Spleen (tissue), 11 donors: ENCODE measurements around the gene FBXL12. TPM values are rescaled to one million over a fixed set of nuclear protein-coding genes. Genes with fewer than 3 reads are reported as not detected.

Experiments used
- DNase-seq: peaks from one replicate; pipeline ENCODE4 v3.0.0-alpha.2; 2020
- H3K27ac ChIP-seq, 8 donors: fragments of 200-600 bp; sonication (generic) in 7 of 8; 1 replicate in 4 of 8; 2 replicates in 4 of 8; pipeline versions ENCODE4 v1.5.0 to v1.8.0; 2016 to 2021; ENCODE audit warnings: inconsistent platforms in 4 of 8, mild to moderate bottlenecking in 4 of 8, moderate library complexity in 1 of 8
- H3K27me3 ChIP-seq, 7 donors: fragments of 200-600 bp; sonication (generic) in 6 of 7; replicated peaks in 1 of 7; 1 replicate in 4 of 7; 2 replicates in 3 of 7; pipeline versions ENCODE4 v1.5.0 to v1.8.0; 2016 to 2021; ENCODE audit warnings: inconsistent platforms in 3 of 7, mild to moderate bottlenecking in 1 of 7
- H3K36me3 ChIP-seq, 6 donors: fragments of 200-600 bp; sonication (generic) in 5 of 6; 1 replicate in 4 of 6; 2 replicates in 2 of 6; pipeline versions ENCODE4 v1.5.0 to v1.8.0; 2016 to 2021; ENCODE audit warnings: inconsistent platforms in 2 of 6
- H3K4me1 ChIP-seq, 6 donors: fragments of 200-600 bp; sonication (generic) in 5 of 6; 1 replicate in 3 of 6; 2 replicates in 3 of 6; pipeline versions ENCODE4 v1.5.0 to v1.8.0; 2016 to 2021; ENCODE audit warnings: inconsistent platforms in 3 of 6
- H3K4me3 ChIP-seq, 8 donors: fragments of 200-600 bp; sonication (generic) in 7 of 8; 1 replicate in 4 of 8; 2 replicates in 4 of 8; pipeline versions ENCODE4 v1.5.0 to v1.8.0; 2016 to 2021; ENCODE audit warnings: inconsistent platforms in 4 of 8, mild to moderate bottlenecking in 4 of 8, moderate library complexity in 2 of 8
- H3K9me3 ChIP-seq, 8 donors: fragments of 200-600 bp; sonication (generic) in 7 of 8; 1 replicate in 4 of 8; 2 replicates in 4 of 8; pipeline versions ENCODE4 v1.5.0 to v1.8.0; 2016 to 2021; ENCODE audit warnings: inconsistent platforms in 4 of 8
- CTCF ChIP-seq, 11 experiments: fragments of 200-600 bp in 7 of 11; fragments of 450-650 bp in 4 of 11; sonication (generic) in 4 of 11; IDR thresholded peaks in 8 of 11; conservative IDR thresholded peaks in 3 of 11; 1 replicate in 7 of 11; 2 replicates in 4 of 11; pipeline versions ENCODE4 v1.4.0 to v1.8.0; 2016 to 2021; ENCODE audit warnings: antibody characterized with exemption in 11 of 11, inconsistent platforms in 4 of 11, mild to moderate bottlenecking in 1 of 11
- POLR2A ChIP-seq, 3 donors: fragments of 450-650 bp; IDR thresholded peaks; one replicate each; pipeline ENCODE4 v1.5.1; 2017; ENCODE audit warnings: antibody characterized with exemption in 3 of 3, mild to moderate bottlenecking in 1 of 3
- POLR2AphosphoS5 ChIP-seq, 3 donors: sonication (generic); formaldehyde crosslinking; IDR thresholded peaks; one replicate each; pipeline ENCODE4 v1.5.1; 2017; ENCODE audit warnings: antibody characterized with exemption in 3 of 3
- WGBS, 5 donors: extraction: QIAGEN DNeasy Blood & Tissue Kit in 3 of 5; methylation state at CpG; one replicate each; pipeline versions ENCODE4 v1.1.5 to v1.1.7; 2013 to 2018; 5-methylcytosine and 5-hydroxymethylcytosine counted together
- intact Hi-C: fragments of 100-400 bp; cut with DNase I; formaldehyde crosslinking; loops from one replicate; pipeline ENCODE4 v1.15.0; 2023; ENCODE audit warnings: low total_unique reads
- polyA plus RNA-seq, 3 donors: library from polyadenylated mRNA; stranded (reverse); fragments of 200-250 nt; gene quantifications; one replicate each; pipeline ENCODE4 v1.2.1, GENCODE V29; 2013
- total RNA-seq, 7 donors: library from RNA; depleted of rRNA in 3 of 7; stranded (reverse); fragments of >200 nt in 3 of 7; fragmentation: NEBNext Ultra II Directional in 4 of 7; extraction: Animal tissue kit (Norgen Biotek cat#: 25700) in 4 of 7; gene quantifications; one replicate each; pipeline versions ENCODE4 v1.1.0 to v1.2.1, GENCODE V29; 2016 to 2021
- donor health status: healthy with polysubstance abuse.
- donor health status: DM: no; HTN: no; CAD: no; lungs with moderate emphysema.
- donor health status: DM: no; HTN: no; CAD: no.
- donor health status: Bipolar disorder and iron deficiency.
- donor health status: healthy.
- donor health status: DM: no; HTN: no; CAD: no.
- donor health status: DM: yes; HTN: yes; CAD: no.

The FBXL12 gene
- total and polyA plus RNA-seq, 10 donors, result 14.5 to 31.9 (median 22.1) TPM

- WGBS, 5 donors, result 47 to 54% (median 51%) methylated on average over 4 of the region's 4 CpGs
- peak overlapping the region in 5 of 8 donors; percentile 31 to 62 (median 51) for H3K27ac ChIP-seq
- TF ChIP-seq POLR2A (IDR thresholded peaks at IDR 0.05) (no peak), POLR2AphosphoS5 (IDR thresholded peaks at IDR 0.05) (no peak), CTCF (IDR thresholded peaks at IDR 0.05 in 8 of 11, conservative IDR thresholded peaks at IDR 0.05 in 3 of 11) (no peak)
- peaks cover 0 to 46% (median 15%) of the 10 kb centered on the region in 6 donors for H3K4me1 ChIP-seq
- no peaks in the 10 kb centered on the region for H3K27me3 ChIP-seq
- intact Hi-C loops, result no loop called here
- no peaks in the 10 kb centered on the region for H3K36me3 ChIP-seq
- no peaks in the 10 kb centered on the region for H3K9me3 ChIP-seq
- no peak overlapping the region for H3K4me3 ChIP-seq
- DNase-seq, result peak; percentile 48
Measured at GRCh38 chr19:9862938-9863337, 44.1 kb upstream of the FBXL12 start.

- H3K4me3 ChIP-seq, result no peak overlapping the region
- peaks cover 0 to 46% (median 22%) of the 10 kb centered on the region in 6 donors for H3K4me1 ChIP-seq
- peaks cover 0 to 2% (median 0%) of the 10 kb centered on the region in 6 donors for H3K36me3 ChIP-seq
- intact Hi-C loops, result no loop called here
- H3K27ac ChIP-seq, result no peak overlapping the region
- WGBS, 5 donors, result 88 to 100% (median 93%) methylated on average over 1 of the region's 1 CpG
- no peak for DNase-seq
- TF ChIP-seq POLR2A (IDR thresholded peaks at IDR 0.05), result no peak
- H3K27me3 ChIP-seq, result no peaks in the 10 kb centered on the region
- no peaks in the 10 kb centered on the region for H3K9me3 ChIP-seq
Measured at GRCh38 chr19:9861503-9861902, 42.6 kb upstream of the FBXL12 start.

- Histone ChIP-seq H3K27ac (no peak overlapping the region), H3K36me3 (peaks cover 0 to 5% (median 0%) of the 10 kb centered on the region in 6 donors), H3K9me3 (no peaks in the 10 kb centered on the region), H3K4me3 (no peak overlapping the region), H3K27me3 (no peaks in the 10 kb centered on the region), H3K4me1 (peaks cover 0 to 35% (median 15%) of the 10 kb centered on the region in 6 donors)
- 78 to 90% (median 86%) methylated on average over 3 to 8 of the region's 8 CpGs for WGBS, 5 donors
- TF ChIP-seq CTCF (IDR thresholded peaks at IDR 0.05 in 8 of 11, conservative IDR thresholded peaks at IDR 0.05 in 3 of 11), result no peak
- no peak for TF ChIP-seq POLR2AphosphoS5 (IDR thresholded peaks at IDR 0.05)
- no peak for DNase-seq
- intact Hi-C loops, result no loop called here
Measured at GRCh38 chr19:9860407-9860806, 41.5 kb upstream of the FBXL12 start.

GRCh38 chr19:9858766-9859165 lies 39.9 kb upstream of the FBXL12 start:
- Histone ChIP-seq H3K4me3 (no peak overlapping the region), H3K27me3 (no peaks in the 10 kb centered on the region), H3K27ac (peak overlapping the region in 3 of 8 donors; percentile 74 to 86 (median 80)), H3K4me1 (peaks cover 0 to 32% (median 15%) of the 10 kb centered on the region in 6 donors), H3K9me3 (no peaks in the 10 kb centered on the region), H3K36me3 (peaks cover 0 to 7% (median 0%) of the 10 kb centered on the region in 6 donors)
- TF ChIP-seq POLR2A (IDR thresholded peaks at IDR 0.05), result no peak
- TF ChIP-seq POLR2AphosphoS5 (IDR thresholded peaks at IDR 0.05), result no peak
- no peak for TF ChIP-seq CTCF (IDR thresholded peaks at IDR 0.05 in 8 of 11, conservative IDR thresholded peaks at IDR 0.05 in 3 of 11)
- no peak for DNase-seq
- intact Hi-C loops, result loop anchor here (10.0 kb wide), 1 partner anchor 56 kb away; no protein-coding TSS in a partner anchor
